Myocyte (in vitro differentiated cells): Measurements from ENCODE around the gene C9orf152. TPM values are rescaled to one million over a fixed set of nuclear protein-coding genes. Genes with fewer than 3 reads are reported as not detected.

Source experiments
- DNase-seq: peaks from one replicate; pipeline ENCODE4 v3.0.0-alpha.2; 2012; ENCODE audit warnings: low read depth
- total RNA-seq: library from RNA; depleted of rRNA; stranded (reverse); fragments of >200 nt; gene quantifications from 2 replicates; pipeline ENCODE4 v1.2.3, GENCODE V29; 2014

C9orf152 gene
- total RNA-seq, 1 donor from 2014 or later, result not detected

- DNase-seq, result peak; percentile 75
Observed at GRCh38 chr9:110183208-110184145, 24.5 kb downstream of the C9orf152 start.

- DNase-seq, result peak; percentile 29
Observed at GRCh38 chr9:110180511-110181434, 27.2 kb downstream of the C9orf152 start.

DNA sequence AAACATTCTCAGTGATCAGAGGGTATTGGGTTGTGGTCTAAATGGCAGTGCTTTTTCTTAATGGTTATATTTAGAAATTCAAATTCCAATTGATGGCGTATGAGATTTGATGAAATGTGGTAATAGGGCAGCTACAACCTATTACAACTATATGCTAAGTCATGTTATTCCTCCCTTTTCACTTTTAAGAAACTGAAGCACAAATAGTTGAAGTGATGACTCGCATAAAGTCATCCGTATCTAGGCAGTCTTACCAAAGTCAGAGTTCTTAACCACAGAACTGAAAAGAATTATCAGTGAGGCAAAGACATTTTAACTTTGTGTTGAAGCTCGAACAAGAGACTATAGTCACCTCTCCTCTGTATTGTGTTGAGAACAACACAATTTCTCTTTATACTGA lies 28.2 kb downstream of the C9orf152 start:
- DNase-seq, result peak; percentile 18

DNA sequence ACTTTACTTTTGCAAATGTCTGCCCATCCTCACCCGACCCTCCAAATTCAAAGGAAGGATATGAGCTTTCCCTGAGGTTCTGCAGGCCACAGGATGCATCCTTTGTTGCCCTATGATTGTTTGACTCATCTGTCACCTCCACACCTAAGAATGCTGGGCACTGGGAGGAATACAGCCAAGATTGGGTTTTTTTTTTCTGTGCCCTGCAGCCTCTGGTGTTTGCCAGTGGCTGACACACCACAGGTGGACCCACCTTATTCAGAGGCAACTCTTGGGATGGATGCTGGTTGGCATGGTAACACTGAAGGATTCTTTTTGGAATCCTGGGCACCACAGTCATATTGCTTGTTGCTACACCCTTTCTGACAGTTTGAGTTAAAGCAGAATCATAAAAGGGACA lies 29.7 kb downstream of the C9orf152 start:
- no peak for DNase-seq

DNA sequence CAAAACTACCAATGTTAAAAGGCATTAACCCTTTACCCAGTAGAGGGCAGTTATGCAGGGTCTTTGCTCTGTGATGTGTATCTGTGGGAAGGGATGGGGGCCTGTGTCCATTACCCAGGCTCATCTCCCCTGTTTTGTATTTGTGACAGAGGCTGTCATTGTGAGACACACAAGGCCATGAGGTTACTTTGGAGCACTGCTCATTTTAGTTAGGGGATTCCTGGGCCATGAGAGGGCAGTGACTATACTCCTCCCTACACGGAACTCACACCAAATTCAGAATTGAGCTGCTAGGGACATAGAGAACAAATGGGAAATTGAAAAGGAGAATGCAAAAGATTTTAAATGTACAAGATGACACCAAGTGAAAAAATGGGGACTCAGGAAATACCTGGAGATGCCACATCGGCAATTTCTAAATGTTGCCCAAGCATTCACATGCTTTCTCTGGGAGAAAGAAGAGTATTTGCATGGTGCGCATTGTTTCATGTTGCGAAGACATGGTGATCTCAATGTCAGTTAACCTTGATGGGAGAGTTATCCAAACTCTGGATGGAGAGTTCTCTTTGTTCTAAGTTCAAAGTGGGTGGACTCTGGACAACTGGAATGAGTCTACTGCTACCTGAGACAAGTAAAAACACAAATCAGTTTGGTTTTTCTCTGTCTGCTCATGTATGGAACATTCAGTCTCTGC lies 32.5 kb downstream of the C9orf152 start:
- no peak for DNase-seq

DNA sequence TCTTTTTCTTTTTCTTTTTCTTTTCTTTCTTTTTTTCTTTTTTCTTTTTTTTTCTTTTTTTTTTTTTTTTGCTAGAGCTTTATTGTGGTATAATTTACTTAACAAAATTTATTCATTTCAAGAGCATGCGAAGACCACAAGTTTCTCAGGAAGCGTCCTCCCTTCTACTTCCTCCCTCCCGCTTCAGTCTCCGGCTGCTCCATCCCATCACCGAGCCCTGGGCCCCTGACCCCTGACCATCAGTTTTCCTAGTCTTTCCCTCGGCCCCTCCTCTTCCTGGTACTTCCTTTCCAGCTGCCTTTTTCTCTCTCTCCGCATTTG lies 34.7 kb downstream of the C9orf152 start:
- no peak for DNase-seq

- no peak for DNase-seq
Observed at GRCh38 chr9:110170357-110171257, 37.4 kb downstream of the C9orf152 start.

- no peak for DNase-seq
Observed at GRCh38 chr9:110168486-110168885, 39.5 kb downstream of the C9orf152 start.

GRCh38 chr9:110161940-110162339 lies 46.0 kb downstream of the C9orf152 start:
- no peak for DNase-seq

GRCh38 chr9:110160685-110161084 lies 47.3 kb downstream of the C9orf152 start:
- DNase-seq, result no peak

DNA sequence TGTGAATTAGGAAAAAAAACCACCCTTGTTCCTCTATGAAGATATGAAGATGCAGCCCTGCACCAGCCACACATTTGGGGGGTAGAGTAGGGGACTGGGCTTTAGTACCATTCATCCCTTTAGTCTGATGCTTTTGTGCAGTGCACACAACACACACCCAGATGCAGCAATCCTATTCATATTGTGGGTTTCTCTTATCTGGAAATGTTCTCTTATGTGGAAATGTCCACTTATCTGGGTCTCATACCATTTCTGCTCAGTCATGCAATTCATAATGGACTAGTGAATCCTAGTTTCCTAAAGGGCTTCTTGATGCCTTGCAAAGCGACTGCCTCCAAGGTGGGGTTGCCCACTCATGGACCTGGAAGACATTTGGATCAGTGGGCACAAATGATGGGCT lies 47.8 kb downstream of the C9orf152 start:
- DNase-seq, result no peak

- DNase-seq, result no peak
Observed at GRCh38 chr9:110157823-110158664, 49.9 kb downstream of the C9orf152 start.

DNA sequence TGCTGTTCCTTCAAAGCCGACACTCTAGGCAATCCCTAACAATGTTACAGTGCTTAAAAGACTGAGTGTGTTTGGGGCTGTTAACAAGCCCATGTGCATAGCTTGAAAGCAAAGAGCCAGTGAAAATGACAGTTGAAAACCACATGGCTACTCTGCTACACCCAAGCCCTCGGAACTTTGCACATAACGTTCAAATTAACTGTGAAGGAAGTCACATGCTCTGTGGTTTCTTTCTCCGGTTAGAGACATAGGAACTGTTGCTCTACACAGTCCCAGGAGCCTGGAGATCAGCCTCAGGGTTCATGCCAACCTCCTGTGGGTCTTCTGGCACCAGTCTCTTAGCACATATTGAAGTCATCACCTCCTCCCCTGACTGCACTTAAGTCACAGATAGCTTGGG lies 51.1 kb downstream of the C9orf152 start:
- peak; percentile 62 for DNase-seq

DNA sequence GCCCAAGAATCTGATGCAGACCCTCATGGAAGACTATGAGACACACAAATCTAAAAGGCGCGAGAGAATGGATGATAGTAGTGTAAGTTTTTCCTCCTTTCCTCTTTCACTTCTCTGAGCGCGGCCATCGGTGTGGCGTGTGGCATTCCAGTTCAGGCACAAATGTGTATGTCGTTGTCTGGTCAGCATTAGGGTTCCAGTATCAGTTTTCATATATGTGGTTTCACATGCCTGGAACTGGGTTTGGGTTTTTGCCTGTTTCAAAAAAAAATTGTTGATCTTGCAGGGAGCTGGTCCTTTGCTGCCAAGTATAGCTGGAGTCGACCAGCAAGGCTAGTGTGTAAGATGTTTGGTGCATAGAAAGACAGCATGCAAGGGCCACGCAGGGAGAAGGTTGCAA lies 51.5 kb downstream of the C9orf152 start:
- no peak for DNase-seq

- DNase-seq, result no peak
Observed at GRCh38 chr9:110155751-110156150, 52.2 kb downstream of the C9orf152 start.

DNA sequence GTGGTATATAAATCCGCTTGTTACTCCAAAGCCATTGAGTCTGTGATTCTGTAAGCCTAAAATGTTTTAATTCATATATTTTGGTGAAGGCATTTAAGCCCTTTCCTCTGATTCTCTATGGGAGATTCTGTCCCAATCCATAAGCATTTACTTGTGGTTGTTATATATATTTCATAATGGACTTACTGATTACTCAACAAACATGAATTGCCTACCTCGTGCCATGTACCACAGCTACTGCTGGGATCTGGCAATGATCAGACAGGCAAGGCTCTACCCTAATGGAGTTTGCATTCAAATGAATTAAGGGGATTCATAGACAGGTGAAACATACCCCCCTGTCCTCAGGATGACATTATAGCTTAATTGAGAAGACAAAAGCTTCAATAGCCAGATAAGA lies 54.5 kb downstream of the C9orf152 start:
- DNase-seq, result no peak

- peak; percentile 64 for DNase-seq
Observed at GRCh38 chr9:110152704-110153374, 55.1 kb downstream of the C9orf152 start.
